DND-41 (cell line): ENCODE measurements around the gene ITPR1.

Source experiments
- ATAC-seq: fragments of 200-7000 bp; cut with Tn5 transposase; 3 replicates; pipeline ENCODE4 v1.9.1; 2021; ENCODE audit warnings: low read depth; ENCODE audit not compliant: insufficient read depth
- DNase-seq: peaks from one replicate; pipeline ENCODE4 v3.0.0-alpha.2; 2020
- H2AFZ ChIP-seq: 2 replicates; pipeline ENCODE4 v1.6.0; 2012; ENCODE audit warnings: low read depth, low read length
- H3K27ac ChIP-seq: 2 replicates; pipeline ENCODE4 v1.5.1; 2012; ENCODE audit warnings: low read length, inconsistent platforms
- H3K27me3 ChIP-seq: fragments of 200-600 bp; sonication (generic); 2 replicates; pipeline ENCODE4 v1.6.0; 2012; ENCODE audit warnings: low read length, mild to moderate bottlenecking, inconsistent platforms; ENCODE audit not compliant: insufficient read depth, poor library complexity
- H3K36me3 ChIP-seq: 2 replicates; pipeline ENCODE4 v1.5.1; 2012; ENCODE audit warnings: low read length, inconsistent platforms; ENCODE audit not compliant: insufficient read depth
- H3K4me1 ChIP-seq: 2 replicates; pipeline ENCODE4 v1.5.1; 2012; ENCODE audit warnings: mild to moderate bottlenecking, low read length; ENCODE audit not compliant: insufficient read depth
- H3K4me2 ChIP-seq: 2 replicates; pipeline ENCODE4 v1.6.0; 2012; ENCODE audit warnings: mild to moderate bottlenecking, moderate library complexity, low read length, inconsistent platforms; ENCODE audit not compliant: insufficient read depth
- H3K4me3 ChIP-seq, 2 experiments: fragments of 200-600 bp in 1 of 2; shearing (Covaris generic) in 1 of 2; 2 replicates each; pipeline ENCODE4 v1.5.1; 2012 to 2016; ENCODE audit warnings: inconsistent platforms in 2 of 2, low read length in 2 of 2, mild to moderate bottlenecking in 2 of 2, low read depth in 1 of 2, moderate library complexity in 1 of 2
- H3K79me2 ChIP-seq: 2 replicates; pipeline ENCODE4 v1.6.0; 2012; ENCODE audit warnings: low read length, inconsistent platforms; ENCODE audit not compliant: insufficient read depth
- H3K9ac ChIP-seq: 2 replicates; pipeline ENCODE4 v1.6.0; 2012; ENCODE audit warnings: low read depth, mild to moderate bottlenecking, inconsistent platforms, low read length, moderate library complexity
- H3K9me3 ChIP-seq: 2 replicates; pipeline ENCODE4 v1.5.1; 2012; ENCODE audit warnings: low read length, moderate library complexity, mild to moderate bottlenecking, inconsistent platforms; ENCODE audit not compliant: insufficient read depth, severe bottlenecking
- H4K20me1 ChIP-seq: 2 replicates; pipeline ENCODE4 v1.6.0; 2012; ENCODE audit warnings: low read length; ENCODE audit not compliant: insufficient read depth
- CTCF ChIP-seq: IDR thresholded peaks from 2 replicates; pipeline ENCODE4 v1.5.1; 2012; ENCODE audit warnings: borderline replicate concordance, low read length, moderate library complexity, mild to moderate bottlenecking; ENCODE audit not compliant: poor library complexity, severe bottlenecking; ENCODE audit errors: extremely low read depth
- EZH2 ChIP-seq: IDR thresholded peaks from 3 replicates; pipeline ENCODE4 v1.6.1; 2012; ENCODE audit warnings: borderline replicate concordance, low read depth, mild to moderate bottlenecking, moderate library complexity, low read length, inconsistent platforms; ENCODE audit not compliant: severe bottlenecking

The ITPR1 gene

DNA sequence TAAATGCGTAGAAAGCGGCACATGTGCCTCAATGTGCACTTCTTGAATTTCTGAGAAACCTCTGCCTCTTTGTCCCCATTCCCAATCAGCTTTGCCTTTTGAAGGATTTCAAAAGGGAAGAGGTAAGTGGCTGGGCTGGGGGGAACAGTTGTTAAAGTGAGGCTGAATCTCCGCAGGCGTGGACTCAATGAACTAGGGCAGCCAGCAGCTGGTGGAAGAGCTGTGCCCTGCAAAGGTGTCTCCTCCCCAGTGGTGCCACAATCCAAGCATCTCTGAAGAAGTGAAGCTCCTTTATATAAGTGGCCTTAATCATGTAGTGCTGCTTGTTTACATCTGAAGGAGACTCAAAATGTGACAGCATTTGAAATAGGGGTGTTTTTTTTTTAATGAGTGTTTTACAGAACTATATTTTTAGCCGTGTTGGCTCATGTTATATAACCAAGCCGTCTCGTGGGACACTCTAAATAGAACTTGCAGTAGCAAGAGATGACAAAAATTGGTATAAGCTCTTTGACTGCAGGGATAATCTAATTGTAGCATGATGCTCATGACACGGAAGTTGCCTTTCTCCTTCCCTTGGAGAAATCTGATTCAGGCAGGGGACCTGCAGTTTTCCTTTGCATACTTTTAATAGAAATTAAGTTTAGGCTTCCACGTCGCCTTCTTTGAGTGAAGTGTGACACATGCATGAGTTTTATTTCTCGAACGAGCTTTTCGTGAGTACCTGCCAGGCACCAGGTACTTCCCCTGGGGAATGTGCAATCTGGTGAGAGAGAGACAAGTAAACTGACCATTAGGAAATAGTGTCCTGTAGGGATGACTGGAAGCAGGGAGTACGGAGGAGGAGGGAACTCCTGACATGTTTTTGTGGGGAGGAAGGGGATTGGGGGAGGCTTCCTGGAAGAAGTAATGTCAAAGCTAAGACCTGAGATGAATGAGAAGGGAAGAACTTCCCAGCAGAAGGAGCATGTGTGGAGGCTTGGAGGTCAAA is 306.4 kb downstream of the ITPR1 start:
- Histone ChIP-seq H3K27me3 (no peaks in the 10 kb centered on the region), H3K9ac (no peak overlapping the region), H3K9me3 (peaks cover 8% of the 10 kb centered on the region), H3K27ac (no peak overlapping the region), H3K4me1 (0 out of 2 replicates have a peak, but pooled peaks cover 2% of the 10 kb centered on the region), H3K79me2 (no peaks in the 10 kb centered on the region), H2AFZ (no peak overlapping the region), H3K36me3 (0 out of 2 replicates have a peak, but pooled peaks cover 3% of the 10 kb centered on the region), H3K4me2 (no peak overlapping the region), H3K4me3 (no peak overlapping the region), H4K20me1 (no peaks in the 10 kb centered on the region)
- ATAC-seq, result no peak
- TF ChIP-seq EZH2, result no peak
- TF ChIP-seq CTCF, result no peak
- DNase-seq, result no peak

GRCh38 chr3:4800595-4800994 is 307.4 kb downstream of the ITPR1 start:
- H3K4me2 ChIP-seq, result no peak overlapping the region
- H4K20me1 ChIP-seq, result no peaks in the 10 kb centered on the region

DNA sequence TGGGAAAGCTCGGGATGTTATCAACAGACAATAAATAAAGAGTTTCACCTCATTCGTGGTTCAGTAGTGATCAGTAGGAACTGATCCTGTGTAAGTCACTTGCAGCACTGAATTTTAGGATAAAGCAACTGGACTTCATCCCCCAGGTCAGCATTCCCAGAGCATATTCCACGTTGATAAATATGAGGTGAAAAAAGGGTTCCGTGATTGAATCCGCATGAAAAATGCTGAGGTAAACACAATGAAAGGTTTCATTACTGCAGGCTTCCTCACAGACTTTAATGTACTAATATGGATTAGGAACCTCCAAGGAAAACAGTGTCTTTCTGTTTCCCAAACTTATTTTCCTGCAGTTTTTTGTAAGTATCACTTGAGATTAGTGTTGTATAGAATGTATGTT is 308.7 kb downstream of the ITPR1 start:
- no peaks in the 10 kb centered on the region for H4K20me1 ChIP-seq
- ATAC-seq (no peak), DNase-seq (no peak)
- TF ChIP-seq EZH2, result no peak
- no peak for TF ChIP-seq CTCF
- no peaks in the 10 kb centered on the region for H3K79me2 ChIP-seq
- no peak overlapping the region for H3K4me2 ChIP-seq
- no peaks in the 10 kb centered on the region for H3K27me3 ChIP-seq
- 0 out of 2 replicates have a peak, but pooled peaks cover 4% of the 10 kb centered on the region for H3K4me1 ChIP-seq
- no peak overlapping the region for H3K9ac ChIP-seq
- H2AFZ ChIP-seq, result no peak overlapping the region
- H3K27ac ChIP-seq, result no peak overlapping the region
- peaks cover 8% of the 10 kb centered on the region for H3K9me3 ChIP-seq
- no peak overlapping the region for H3K4me3 ChIP-seq
- H3K36me3 ChIP-seq, result 0 out of 2 replicates have a peak, but pooled peaks cover 3% of the 10 kb centered on the region

More at GRCh38 chr3:4800595-4800994, 307.4 kb downstream of the ITPR1 start:
- DNase-seq (no peak), ATAC-seq (no peak)
- Histone ChIP-seq H3K79me2 (no peaks in the 10 kb centered on the region), H3K27ac (no peak overlapping the region), H2AFZ (no peak overlapping the region), H3K36me3 (0 out of 2 replicates have a peak, but pooled peaks cover 3% of the 10 kb centered on the region), H3K9ac (no peak overlapping the region), H3K4me3 (no peak overlapping the region), H3K9me3 (peaks cover 8% of the 10 kb centered on the region), H3K27me3 (no peaks in the 10 kb centered on the region), H3K4me1 (0 out of 2 replicates have a peak, but pooled peaks cover 4% of the 10 kb centered on the region)
- TF ChIP-seq CTCF (no peak), EZH2 (no peak)
